Raji (cell line): ENCODE data around the gene ADAMTSL2.

ENCODE experiments used
- POLR2A ChIP-seq: IDR thresholded peaks from 2 replicates; pipeline ENCODE4 v1.6.1; 2011; ENCODE audit warnings: low read depth, low read length, control low read depth; ENCODE audit not compliant: insufficient read depth

Gene ADAMTSL2

DNA sequence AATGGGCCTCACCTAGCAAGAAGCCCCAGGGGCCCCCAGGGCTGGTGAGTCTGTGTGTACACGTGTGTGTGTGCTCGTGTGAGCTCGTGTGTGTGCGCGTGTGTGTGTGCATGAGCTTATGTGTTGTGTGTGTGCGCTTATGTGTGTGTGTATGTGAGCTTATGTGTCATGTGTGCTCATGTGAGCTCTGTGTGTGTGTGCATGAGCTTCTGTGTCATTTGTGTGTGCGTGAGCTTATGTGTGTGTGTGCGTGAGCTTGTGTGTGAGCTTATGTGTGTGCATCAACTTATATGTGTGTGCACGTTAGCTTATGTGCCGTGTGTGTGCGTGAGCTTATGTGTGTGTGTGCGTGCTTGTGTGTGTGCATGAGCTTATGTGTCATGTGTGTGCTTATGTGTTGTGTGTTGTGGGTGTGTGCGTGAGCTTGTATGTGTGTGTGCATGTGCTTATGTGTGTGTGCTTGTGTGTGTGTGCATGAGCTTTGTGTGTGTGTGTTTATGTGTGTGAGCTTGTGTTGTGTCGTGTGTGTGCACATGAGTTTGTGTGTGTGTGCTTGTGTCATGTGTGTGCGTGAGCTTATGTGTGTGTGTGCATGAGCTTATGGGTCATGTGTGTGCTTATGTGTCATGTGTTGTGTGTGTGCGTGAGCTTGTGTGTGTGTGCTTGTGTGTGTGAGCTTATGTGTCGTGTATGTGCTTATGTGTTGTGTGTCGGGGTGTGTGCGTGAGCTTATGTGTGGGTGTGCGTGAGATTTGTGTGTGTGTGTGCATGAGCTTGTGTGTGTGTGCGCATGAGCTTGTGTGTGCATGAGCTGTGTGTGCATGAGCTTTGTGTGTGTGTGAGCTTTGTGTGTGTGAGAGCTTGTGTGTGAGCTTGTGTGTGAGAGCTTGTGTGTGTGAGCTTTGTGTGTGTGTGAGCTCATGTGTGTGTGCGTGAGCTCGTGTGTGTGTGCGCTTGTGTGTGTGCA lies 38.9 kb upstream of the ADAMTSL2 start:
- TF ChIP-seq POLR2A, result no peak

DNA sequence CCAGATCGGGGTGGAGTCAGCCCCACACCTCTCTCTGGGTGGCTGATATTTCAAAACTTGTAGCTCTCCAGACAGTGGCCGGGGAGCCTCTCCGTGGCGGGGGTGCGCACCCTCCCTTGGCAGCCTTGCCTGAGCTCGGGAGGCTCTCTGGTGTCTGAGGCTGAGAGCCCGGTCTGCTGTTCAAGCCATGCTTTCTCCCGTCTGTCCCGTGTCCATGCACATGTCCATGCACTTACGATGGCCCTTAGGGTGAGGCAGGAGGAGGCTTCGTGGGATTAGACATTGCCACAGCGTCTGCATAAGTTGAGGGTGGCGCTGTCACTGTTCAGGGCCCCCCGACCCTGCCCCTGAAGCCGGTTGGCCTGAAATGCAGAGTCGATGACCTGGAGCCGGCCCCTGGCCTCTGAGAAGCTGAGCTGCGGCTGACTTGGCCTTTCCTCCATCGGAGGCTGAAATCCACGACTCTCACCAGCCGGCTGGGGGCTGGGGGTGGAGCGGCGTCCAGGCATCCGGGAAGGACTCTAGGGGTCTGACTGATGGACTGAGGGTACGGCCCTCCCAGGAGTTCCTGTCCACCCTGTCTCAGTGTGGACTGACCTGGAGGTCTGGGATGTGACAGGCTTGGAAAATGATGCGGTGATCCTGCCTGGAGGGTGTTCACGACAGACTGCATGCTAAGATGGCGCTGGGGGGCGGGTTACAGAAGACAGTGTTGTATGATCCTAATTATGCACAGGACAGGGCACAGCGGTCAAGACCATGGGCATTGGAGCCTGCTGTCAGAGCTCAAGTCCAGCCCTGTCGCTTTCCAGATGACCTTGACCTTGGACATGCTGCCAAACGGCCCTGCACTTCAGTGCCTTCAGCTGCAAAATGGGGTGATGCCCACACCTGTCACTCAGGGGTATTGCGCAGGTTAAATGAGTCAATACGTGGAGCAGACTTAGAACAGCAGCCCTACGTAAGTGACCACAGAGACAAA lies 37.4 kb upstream of the ADAMTSL2 start:
- no peak for TF ChIP-seq POLR2A

DNA sequence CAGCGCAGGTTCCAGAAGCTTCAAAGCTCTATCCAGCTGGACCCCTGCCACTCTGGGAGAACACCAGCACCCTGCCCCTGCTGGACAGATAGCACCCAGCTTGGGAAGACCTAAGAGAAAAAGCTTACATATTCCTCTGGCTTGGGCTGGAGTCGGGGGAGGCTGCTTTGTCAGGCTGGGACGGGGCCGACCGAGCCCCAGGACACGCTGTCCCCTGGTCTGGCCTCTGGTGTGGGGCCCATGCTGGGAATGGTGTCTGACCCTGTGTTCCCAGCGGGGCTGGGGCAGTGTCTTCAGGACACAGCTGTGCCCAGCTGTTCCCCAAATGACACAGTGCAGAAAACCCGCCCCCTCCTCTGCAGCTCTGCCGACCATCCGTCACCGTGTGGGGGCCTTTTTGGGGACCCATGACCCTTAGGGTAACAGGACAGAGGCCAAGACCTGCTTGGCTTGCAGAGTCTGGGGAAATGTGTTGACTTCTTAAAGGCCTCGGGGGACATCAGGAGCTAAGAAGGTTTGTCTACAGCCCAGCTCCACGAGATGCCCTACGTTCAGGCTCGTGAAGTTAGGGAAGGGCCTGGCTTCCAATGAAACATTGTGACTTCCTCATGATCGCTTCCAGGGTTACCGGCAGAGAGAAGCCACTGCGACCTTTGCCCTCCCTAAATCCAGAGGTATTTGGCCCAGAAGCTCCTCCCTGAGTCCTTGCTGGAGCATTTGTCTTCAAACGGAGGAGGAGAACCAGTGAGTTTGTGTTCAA lies 35.2 kb upstream of the ADAMTSL2 start:
- no peak for TF ChIP-seq POLR2A

DNA sequence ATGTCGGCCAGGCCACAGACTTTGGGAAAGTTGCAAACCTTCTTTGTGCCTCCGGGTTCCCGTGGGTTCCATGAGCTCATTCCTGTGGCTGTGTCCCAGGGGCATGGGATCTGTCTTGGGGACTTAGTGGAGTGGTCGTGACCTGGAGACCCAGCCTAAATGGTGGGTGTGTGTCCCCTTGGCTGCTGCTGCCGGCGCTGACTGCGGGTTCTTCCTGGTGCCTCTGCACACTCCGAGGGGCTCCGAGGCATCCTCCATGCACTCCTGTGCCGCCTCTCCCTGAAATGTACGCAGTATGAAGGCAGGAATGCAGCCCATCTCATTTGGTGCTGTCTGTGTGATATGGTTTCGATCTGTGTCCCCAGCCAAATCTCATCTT lies 34.6 kb upstream of the ADAMTSL2 start:
- TF ChIP-seq POLR2A, result no peak

DNA sequence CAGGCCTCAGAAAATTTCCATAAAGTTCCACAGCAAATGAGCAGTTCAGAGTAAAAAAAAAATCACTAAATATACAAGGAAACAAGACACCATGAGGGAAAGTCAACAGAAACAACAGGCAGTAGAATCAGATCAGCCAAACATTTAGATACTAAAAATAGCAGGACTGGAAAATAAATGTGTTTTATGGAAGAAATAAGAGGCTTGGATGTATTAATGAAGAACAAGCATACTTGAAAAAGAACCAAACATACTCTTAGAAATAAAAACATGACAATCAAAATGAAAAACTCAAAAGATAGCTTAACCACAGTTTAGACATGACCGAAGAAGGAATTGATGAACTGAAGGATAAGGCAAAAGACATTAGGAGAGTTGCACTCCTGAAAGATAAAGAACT lies 32.4 kb upstream of the ADAMTSL2 start:
- TF ChIP-seq POLR2A, result no peak

DNA sequence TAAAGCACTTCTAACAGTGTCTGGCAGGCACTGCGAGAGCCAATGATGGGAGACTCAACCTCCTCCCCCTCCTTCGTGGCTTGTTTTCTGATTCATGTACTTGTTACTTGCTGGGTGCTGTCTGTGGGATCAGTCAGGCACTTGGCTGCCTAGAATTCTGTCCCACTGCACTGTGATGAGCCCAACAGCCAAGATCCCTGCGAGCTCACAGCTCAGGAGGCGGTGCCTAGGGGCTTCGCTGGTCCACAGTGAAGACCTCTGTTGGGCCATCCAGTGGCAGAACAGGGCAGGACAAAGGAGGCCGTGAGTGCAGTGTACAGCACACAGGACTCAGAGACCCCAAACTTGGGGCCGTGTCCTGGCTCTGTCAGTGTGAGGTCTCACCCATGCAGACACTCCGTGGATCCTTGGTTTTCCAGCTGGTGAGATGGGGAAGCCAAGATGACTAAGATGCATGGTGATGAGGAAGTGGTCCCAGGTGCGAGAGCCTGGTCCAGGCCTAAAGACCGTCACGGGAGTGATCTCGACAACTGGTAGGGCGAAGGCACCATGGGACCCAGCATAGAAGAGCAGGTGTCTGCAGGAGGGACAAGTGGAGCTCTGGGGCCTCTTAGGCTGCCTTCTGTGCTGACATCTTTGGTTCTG lies 29.2 kb upstream of the ADAMTSL2 start:
- no peak for TF ChIP-seq POLR2A

DNA sequence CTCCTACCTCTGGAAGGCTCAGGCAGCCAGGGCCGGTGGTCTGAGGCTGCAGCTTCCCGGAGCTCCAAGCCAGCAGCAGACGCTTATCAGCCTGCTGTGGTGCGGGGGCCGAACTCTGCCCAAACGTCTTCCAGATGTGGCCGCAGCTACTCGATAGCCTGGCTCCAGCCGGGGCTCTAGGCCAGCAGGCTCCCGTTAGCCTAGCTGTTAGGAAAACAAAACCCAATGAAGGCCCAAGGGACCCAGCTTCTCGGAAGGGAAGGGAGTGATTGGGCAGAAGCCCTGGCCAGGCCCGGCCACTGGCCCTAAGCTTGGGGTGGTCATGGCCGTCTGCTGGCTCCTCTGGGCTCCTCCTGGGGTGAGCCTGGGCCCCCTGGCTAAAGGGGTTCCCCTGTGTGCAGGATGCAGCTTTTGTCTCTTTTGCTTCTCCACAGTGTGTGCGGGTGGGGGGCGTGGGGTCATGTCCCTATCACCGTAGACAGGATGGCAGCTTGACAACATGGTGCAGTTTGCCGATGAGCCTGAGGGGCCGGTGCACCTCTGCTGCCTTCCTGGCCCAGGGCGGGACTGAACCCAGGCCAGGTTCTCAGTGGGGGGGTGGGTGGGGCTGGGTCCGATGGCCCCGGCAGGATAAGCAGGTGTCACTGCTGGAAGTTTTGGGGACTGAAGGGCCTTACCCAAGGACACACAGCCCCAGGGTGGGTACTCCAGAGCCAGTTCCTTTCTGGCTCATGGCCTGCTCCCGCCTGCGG lies 28.4 kb upstream of the ADAMTSL2 start:
- TF ChIP-seq POLR2A, result no peak

DNA sequence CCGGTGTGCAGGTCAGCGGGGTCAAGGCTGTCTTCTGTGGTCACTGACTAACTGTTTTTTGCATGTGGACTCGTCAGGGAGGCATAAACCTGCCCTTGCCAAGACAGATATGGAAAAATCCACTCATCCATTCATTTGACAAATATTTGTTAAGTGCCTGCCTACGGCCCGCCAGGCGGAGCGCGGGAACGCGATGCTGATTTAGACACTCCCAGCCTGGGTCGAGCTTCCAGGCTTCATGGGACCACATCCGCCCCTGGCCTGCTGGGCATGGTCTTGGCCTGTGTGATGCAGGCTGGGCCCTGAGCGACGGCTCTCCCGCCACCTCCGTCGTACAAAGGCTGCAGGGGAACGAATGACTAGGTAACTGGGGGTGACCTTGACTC lies 27.9 kb upstream of the ADAMTSL2 start:
- no peak for TF ChIP-seq POLR2A

DNA sequence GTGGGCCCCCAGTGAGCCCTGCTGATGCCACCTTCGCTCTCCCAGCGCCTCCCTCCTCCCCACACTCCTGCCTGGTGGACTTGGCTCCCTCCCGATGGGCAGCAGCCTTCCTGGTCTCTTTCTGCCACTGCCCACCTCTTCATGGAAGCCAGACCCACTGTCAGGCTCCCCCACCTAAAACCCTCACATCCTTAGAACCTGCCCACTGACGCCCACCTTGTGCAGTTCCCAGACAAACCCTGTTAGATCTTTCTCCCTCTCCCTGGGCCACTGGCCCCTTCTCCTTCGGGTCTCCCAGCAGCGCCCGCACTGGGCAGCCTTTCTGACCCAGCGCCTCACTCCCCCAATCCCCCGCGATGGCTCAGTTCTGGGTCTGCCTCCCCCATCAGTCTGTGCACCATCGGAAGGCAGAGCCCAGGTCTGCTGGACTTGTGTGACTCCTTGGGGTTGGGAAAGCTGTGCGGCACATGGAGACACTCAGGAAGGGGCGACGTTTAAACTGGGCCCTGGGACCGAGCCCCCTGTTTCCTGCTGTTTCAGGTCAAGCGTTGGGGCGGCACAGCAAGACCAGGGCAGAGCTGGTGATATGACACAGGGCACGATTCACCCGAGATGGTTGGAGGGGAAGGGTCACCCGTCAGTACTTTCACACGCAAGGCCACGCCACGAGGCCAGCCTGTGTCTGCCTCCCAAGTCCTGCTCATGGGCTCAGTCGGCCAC lies 27.1 kb upstream of the ADAMTSL2 start:
- no peak for TF ChIP-seq POLR2A

DNA sequence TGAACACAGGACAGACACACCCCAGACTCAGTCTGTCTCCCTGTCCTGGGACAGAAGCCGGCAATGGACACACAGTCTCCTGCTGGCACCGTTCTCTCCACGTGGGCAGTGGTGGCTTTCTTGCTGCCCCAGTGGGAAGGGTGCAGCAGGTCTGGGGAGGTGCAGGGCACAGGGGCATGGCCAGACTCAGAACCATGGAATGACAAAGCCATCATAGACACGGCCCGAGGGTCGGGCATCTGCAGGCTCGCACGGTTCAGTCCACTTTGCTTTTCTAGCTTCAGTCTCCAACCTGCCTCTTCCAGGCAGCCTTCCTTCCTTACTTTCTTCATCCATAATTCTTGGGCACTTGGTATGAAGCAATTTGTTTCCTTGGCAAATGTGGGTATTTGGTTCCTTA lies 26.5 kb upstream of the ADAMTSL2 start:
- no peak for TF ChIP-seq POLR2A

DNA sequence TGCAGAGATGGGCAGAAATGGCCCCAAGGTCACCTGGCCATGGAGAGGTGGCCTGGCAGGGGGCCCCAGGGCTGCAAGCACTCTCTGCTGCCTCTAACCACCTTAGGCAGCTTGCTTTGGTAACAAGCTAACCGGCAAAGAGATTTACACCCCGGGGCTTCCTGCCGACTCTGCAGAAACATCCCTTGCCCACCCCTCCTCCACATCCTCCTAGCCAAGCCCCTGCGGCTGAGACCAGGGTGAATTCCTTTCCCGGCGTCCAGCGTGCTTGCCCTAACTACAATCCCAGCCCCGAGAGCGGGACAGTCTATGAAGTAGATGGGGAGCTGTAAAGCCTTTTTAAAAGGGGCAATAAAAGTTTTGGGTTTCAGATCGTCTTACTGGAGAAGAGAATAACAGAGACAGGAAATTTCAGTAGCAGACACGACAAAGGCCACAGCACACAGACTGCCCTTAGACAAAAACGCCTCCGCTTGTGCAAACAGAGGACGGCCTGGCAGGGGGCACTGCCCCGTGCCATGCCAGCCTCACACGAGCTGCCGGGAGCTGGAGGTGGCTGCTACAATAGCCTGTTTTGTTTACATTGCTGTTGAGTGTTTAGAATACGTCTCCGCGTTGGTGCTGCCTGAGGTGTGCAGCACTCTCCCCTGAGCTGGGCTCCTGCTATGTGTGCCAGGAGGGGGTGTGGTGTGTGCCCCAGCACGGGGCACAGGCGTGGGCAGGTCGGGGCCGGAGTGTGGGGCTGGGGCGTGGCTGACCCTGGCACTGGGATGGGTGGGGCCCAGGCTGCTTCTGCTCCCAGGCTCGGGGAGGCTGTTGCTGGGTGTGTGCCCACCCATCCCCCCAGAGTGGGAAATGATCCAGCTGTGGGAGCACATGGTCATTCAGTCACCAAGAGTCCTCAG lies 25.1 kb upstream of the ADAMTSL2 start:
- no peak for TF ChIP-seq POLR2A

DNA sequence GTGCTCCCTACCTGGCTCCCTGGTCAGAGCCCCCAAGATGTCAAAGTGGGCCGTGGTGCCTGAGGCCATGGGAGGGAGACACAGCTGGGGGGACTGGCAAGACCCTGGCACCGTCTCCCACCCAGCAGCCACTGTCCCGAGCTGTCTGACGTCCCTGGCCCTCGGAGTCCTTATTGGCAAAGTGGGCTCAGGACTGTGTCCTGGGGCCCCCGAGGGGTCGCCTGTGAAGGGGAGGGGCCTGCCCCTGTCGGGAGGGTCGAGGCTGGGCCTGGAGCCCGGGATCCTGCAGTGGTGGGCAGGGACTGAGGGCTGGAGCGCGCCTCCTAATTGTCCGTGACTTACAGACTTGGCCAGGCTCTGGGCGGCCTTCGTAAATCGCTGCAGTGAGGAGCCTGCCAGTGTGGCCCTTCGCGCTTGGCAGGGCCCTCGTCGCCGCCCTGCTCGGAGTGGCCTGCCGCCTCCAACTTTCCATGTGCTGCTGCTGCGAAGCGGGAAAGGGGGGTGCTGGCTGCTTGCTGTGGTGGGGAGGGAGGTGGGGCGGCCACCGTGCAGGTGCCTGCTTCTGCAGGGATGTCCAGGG lies 23.5 kb upstream of the ADAMTSL2 start:
- TF ChIP-seq POLR2A, result no peak

DNA sequence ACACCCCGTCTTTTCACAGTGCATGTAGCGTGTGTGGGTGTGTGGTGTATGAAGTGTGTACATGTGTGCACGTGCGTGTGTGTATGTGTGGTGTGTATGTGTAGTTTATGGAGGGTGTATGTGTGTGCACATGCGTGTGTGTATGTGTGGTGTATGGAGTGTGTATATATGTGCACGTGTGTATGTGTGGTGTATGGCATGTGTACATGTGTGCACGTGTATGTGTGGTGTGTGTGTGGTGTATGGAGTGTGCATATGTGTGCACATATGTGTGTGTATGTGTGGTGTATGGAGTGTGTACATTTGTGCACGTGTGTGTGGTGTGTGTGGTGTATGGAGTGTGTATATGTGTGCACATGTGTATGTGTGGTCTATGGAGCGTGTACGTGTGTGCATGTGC lies 22.9 kb upstream of the ADAMTSL2 start:
- TF ChIP-seq POLR2A, result no peak
